GM21619 (cell line): ENCODE measurements around the gene MAP2K6.

Source experiments
- ATAC-seq: cut with Tn5 transposase; IDR thresholded peaks from one replicate; pipeline ENCODE4 v1.9.1; 2021; ENCODE audit not compliant: unreplicated experiment

The MAP2K6 gene

DNA sequence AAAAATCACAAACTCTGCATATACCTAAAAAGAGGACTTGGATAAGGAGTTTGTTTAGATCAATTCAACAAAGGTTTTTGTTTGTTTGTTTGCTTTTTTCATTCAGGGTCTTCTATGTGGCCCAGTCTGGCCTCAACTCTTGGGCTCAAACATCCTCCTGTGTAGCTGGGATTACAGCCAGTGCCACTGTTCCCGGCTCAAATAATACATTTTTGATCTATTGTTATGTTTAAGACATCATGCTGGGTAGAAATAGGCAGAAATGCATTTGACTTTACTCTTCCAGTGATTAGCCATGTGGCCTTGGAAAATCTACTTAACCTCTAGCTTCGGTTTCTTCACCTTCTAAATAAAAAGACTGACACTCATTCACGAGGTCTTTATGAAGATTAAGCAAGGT lies 11.5 kb downstream of the MAP2K6 start:
- ATAC-seq, result no peak

DNA sequence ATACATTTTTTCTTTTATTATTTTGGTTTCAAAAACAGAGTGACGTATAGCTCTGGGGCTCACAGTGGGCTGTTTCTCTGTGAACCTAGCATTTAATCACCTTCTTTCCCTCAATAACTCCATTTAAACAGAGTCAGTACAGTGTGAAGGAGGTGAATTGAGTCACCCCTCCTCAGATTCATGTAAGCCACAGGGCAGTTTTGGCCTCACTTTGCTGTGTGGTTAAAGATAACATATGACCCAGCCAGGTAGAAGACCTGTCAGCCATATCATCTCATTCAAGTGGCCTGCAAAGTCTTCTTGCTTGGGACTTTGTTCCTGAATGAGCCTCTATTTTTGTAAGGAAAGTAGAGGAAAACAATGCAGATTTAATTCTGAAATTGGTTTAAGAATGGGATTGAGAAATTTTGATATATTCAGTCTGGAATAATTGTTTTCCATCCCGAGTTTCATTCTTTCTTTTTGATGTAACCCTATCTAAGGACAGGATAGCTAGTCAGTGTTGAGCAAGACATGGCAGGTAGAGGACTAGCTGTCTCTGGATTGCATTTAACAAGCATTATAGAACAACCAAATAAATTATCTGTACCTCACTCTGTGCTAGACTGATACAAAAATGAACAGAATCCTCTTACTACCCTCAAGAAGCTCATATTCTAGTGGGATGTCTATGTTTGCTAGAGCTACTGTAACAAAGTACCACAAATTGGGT lies 13.1 kb downstream of the MAP2K6 start:
- ATAC-seq, result no peak

GRCh38 chr17:69428252-69428980 lies 13.9 kb downstream of the MAP2K6 start:
- ATAC-seq, result no peak

- no peak for ATAC-seq
Observed at GRCh38 chr17:69430488-69430887, 16.0 kb downstream of the MAP2K6 start.

- ATAC-seq, result no peak
Observed at GRCh38 chr17:69431835-69432234, 17.3 kb downstream of the MAP2K6 start.

DNA sequence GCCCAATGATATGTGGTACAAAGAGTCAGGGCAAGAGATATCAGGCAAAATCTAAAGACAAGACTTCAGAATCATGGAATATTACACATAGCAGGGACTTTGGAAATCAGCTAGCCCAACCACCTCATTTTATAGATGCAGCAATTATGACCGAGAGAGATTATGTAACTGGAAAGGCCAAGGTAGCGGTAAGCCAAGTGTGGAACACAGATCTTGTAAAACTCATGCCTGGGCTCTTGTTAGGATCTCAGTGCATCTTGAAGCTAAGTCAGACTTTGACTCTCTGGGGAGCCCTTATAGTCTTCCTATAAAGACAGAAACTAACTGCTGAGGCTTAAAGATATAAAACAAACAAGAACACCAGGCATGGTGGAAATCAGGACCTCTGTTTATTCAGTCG lies 18.6 kb downstream of the MAP2K6 start:
- ATAC-seq, result no peak

DNA sequence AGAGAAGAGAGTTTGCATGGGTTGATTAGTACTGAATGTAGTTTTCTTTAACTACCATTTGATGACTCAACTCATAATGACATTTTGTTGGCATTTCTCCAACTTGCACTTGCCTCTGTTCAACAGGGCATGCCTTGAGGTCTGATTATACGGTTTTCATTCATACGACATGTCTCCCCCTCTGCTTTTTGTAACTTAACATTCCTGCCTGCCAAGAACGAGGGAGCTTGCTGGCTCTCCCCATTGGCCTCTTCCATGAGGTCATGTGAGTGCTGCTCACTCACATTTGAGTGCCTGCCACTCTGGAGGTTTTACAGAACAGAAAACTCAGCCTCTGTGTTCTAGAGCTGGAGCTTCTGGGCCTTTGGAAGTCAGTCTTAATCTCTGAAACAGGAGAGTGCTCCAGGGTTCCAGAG lies 19.7 kb downstream of the MAP2K6 start:
- ATAC-seq, result no peak

DNA sequence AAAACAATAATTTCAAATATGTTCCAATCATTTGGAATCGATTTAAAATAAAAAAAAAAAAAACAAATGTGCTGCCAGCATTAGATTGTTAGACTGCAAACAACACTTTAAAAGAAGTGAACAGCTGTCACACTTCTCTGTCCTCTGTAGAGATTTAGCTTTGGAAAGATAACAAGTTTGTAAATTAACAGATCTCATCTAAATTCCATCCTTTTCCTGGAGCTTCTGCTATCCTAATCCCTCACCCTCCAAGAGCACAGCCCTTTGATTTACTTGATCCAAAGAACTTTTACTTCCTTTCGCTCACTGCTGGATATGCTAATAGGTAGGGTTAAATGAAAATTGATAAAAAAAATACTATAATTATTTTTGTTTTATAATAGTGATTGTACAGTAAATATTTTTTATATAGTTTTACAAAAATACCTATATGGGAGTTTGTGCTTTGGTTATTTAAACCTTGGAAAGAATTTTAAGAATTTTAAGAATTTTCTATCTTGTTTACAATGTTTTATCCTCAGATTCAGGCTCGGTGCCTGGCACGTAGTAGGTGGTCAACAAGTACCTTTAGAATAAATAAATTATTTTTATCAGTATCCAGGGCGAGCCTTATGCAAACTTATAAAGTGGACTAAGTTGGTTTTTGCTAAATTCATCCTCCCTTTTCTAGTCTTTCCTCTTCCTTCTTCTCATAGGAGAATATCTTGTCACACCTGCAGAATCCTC lies 21.6 kb downstream of the MAP2K6 start:
- ATAC-seq, result no peak

- ATAC-seq, result no peak
Observed at GRCh38 chr17:69437475-69437874, 23.0 kb downstream of the MAP2K6 start.

DNA sequence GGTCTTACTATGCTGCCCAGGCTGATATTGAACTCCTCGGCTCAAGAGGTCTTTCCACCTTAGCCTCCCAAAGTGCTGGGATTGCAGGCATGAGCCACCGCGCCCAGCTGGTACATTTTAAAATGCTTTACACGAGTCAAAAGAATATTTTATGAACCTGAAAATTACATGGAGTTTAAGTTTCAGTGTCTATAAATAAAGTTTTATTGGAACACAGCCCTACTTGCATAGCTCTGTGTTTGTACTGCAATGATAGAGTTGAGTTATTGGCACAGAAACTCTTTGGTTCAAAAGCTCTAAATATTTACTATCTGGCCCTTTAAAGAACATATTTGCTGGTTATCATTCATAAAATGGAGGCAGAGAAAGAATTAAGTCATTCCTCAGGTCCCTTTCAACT lies 24.3 kb downstream of the MAP2K6 start:
- ATAC-seq, result no peak

GRCh38 chr17:69441179-69441578 lies 26.7 kb downstream of the MAP2K6 start:
- ATAC-seq, result no peak

GRCh38 chr17:69443138-69443537 lies 28.6 kb downstream of the MAP2K6 start:
- no peak for ATAC-seq

DNA sequence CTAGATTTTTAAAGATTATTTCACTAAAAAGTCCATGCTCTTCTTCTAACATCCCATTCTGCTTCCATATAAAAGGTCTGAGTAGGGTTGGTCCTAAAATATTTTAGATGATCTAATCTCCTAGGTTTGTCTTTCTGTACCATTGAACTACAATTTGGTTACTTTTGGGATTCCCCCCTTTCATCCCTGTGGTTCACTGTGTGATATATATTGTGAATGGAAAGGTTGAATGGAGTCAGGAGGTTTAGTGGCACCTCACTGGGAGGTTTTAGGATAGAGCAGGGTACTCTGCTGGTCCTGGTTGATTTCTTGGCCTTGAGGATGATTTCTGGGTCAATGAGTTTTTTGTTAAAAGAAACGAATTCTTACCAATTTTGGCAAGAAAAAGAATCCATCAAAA lies 29.5 kb downstream of the MAP2K6 start:
- ATAC-seq, result no peak

GRCh38 chr17:69445132-69445531 lies 30.6 kb downstream of the MAP2K6 start:
- ATAC-seq, result no peak

DNA sequence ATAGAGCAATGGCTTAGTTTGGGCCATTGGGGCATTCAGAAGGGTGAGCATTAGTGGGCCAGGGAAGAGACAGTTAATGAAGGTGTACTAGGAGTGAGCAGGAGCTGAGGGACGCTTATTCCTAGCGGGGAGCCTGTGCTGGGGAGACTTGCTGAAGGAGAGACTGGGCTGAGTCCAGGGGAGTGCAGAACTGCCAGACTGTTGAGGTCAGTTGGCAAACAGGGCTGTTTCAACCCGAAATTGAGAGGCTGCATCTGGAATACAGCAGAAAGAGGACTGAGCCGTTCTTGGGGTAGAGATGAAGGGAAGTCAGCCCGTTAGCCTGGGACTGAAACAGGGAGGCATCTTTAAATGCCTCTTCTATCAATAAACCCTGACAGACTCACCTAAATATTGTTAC lies 33.2 kb downstream of the MAP2K6 start:
- ATAC-seq, result no peak

DNA sequence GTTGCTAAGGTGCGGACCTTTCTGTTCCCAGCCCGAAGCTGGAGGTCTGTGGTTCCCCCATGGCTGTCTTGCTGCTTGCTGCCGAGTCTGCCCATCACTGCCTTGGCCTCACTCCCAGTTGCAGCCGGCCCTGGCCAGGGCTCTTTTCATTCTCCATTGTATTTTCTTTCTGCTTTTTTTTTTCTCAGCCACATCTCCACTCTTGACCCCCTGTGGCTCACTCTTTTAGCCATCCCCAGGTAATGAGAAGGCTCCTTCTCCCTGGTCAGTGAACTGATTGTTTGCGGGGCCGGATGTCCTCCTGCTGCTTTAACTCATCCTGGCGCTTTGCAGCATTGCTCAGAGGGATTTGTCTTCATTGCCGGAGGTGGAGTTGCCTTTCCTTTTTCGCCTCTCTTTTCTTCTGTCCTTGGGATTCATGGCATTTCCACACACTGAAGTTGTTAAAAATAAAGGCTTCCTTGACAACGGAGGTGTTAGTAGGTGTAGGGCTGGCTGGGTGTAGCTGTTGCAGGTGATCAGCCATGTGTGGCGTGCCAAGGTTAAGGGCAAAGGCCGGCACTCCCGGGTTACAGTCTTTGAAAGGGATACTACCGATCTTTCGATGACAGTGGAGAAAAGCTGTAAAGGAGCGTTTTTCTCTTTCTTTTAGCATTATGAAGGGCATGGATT lies 34.1 kb downstream of the MAP2K6 start:
- ATAC-seq, result no peak

GRCh38 chr17:69450131-69450530 lies 35.6 kb downstream of the MAP2K6 start:
- no peak for ATAC-seq

- ATAC-seq, result no peak
Observed at GRCh38 chr17:69450918-69451317, 36.4 kb downstream of the MAP2K6 start.

GRCh38 chr17:69451416-69452394 lies 37.2 kb downstream of the MAP2K6 start:
- ATAC-seq, result peak; percentile 91

DNA sequence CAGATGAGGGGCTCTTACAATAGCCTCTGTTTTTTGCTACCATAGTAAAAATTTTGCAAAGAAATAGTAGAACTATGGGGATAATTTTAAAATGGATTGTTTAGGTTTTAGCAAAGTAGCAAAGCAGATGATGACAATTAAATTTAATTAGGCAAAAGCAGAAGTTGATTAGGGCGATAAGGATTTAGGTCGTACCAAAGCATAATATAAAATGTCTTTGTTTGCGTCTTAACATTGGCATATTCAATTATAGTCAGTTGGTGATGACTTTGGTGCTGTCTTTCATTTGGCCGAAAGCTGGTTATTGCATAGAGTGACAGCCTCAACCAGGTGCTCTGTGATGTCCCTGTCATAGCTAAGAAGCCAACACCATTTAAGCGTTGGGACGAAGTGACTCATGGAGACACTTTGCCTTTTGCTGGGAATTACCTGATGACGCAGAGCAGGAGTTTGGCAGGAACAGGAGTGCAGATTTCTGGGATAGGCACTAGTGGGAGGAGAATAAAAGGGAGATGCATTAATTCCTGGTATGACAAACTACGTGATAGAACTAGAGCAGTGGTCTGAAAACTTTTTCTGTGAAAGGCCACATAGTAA lies 38.3 kb downstream of the MAP2K6 start:
- no peak for ATAC-seq
